ENCODE measurements around the gene MAP2K3. TPM values are rescaled to one million over a fixed set of nuclear protein-coding genes. Genes with fewer than 3 reads are reported as not detected.
"Not testable (repeated sequence)": the region's sequence is repeated elsewhere in the genome, so short reads cannot be mapped to it uniquely, and the experiment has no call there.

MAP2K3 gene
- total and polyA plus RNA-seq, 2 donors (not counting 3 experiments of a cell fraction or from before 2014, with no cell fraction given), result 15.3 to 36.3 TPM

DNA sequence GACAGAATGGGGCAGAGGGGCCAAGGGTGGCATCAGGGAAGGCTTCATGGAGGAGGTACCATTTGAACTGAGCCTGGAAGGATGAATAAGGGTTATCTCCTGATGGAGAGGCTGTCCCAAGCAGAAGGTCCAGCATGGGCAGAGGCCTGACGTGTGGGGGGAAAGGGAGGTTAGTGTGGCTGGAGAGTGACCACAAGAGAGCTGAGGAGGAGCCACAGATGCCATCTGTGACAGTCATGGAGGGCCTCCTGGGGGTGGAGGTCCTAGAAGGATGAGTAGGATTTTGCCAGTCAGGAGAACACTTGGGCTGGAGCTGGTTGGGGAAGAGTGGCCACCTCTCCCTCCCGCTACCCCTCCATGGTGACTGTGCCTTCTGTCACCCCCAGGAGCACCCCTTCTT, 29.2 kb downstream of the MAP2K3 start:
- BruUV-seq (replicated peaks); H3K9ac ChIP-seq (replicated peaks; ENCODE audit: extremely low read depth, insufficient read depth, low read length); dilution Hi-C loops (cut with MboI; ENCODE audit: extremely low pct_ligation_motif_present, low sequenced_read_pairs); H3K79me2 ChIP-seq (ENCODE audit: control insufficient read depth, insufficient read depth, low read length); DNase-seq (ENCODE audit: low read depth, low spot score); H3K4me3 ChIP-seq (replicated peaks in 1 of 3; ENCODE audit: insufficient read depth in 1 of 3, low read depth in 1 of 3, low read length in 3 of 3); H3K36me3 ChIP-seq (ENCODE audit: control insufficient read depth in 2 of 2, extremely low read depth in 1 of 2, insufficient read depth in 2 of 2, low read length in 2 of 2); H4K20me1 ChIP-seq (replicated peaks; ENCODE audit: control insufficient read depth, extremely low read depth, insufficient read depth, low read length); CTCF ChIA-PET; H2AFZ ChIP-seq (ENCODE audit: low read depth, low read length); FAIRE-seq; H3K4me2 ChIP-seq (ENCODE audit: insufficient read depth, low read length); POLR2A ChIA-PET; H3K4me1 ChIP-seq (ENCODE audit: control insufficient read depth, extremely low read depth, insufficient read depth, low read length); H3K9me1 ChIP-seq (replicated peaks; ENCODE audit: control insufficient read depth, extremely low read depth, insufficient read depth, low read length); H3K9me3 ChIP-seq (replicated peaks; ENCODE audit: control insufficient read depth, insufficient read depth, low read length); H3K27me3 ChIP-seq (ENCODE audit: control insufficient read depth in 2 of 2, insufficient read depth in 2 of 2, low read length in 2 of 2); H3K27ac ChIP-seq (ENCODE audit: insufficient read depth, low read depth, low read length); intact Hi-C loops (cut with micrococcal nuclease): not testable (repeated sequence)

DNA sequence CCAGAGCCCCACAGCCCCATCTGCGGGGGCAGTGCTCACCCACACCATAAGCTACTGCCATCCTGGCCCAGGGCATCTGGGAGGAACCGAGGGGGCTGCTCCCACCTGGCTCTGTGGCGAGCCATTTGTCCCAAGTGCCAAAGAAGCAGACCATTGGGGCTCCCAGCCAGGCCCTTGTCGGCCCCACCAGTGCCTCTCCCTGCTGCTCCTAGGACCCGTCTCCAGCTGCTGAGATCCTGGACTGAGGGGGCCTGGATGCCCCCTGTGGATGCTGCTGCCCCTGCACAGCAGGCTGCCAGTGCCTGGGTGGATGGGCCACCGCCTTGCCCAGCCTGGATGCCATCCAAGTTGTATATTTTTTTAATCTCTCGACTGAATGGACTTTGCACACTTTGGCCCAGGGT, 29.8 kb downstream of the MAP2K3 start:
- intact Hi-C loops (cut with micrococcal nuclease); H2AFZ ChIP-seq (ENCODE audit: low read depth, low read length); H3K4me1 ChIP-seq (ENCODE audit: control insufficient read depth, extremely low read depth, insufficient read depth, low read length); H3K9me1 ChIP-seq (replicated peaks; ENCODE audit: control insufficient read depth, extremely low read depth, insufficient read depth, low read length); H4K20me1 ChIP-seq (replicated peaks; ENCODE audit: control insufficient read depth, extremely low read depth, insufficient read depth, low read length); FAIRE-seq; H3K9ac ChIP-seq (replicated peaks; ENCODE audit: extremely low read depth, insufficient read depth, low read length); POLR2A ChIA-PET; H3K4me3 ChIP-seq (replicated peaks in 1 of 3; ENCODE audit: insufficient read depth in 1 of 3, low read depth in 1 of 3, low read length in 3 of 3); H3K36me3 ChIP-seq (ENCODE audit: control insufficient read depth in 2 of 2, extremely low read depth in 1 of 2, insufficient read depth in 2 of 2, low read length in 2 of 2); H3K9me3 ChIP-seq (replicated peaks; ENCODE audit: control insufficient read depth, insufficient read depth, low read length); H3K27me3 ChIP-seq (ENCODE audit: control insufficient read depth in 2 of 2, insufficient read depth in 2 of 2, low read length in 2 of 2); DNase-seq (ENCODE audit: low read depth, low spot score); H3K27ac ChIP-seq (ENCODE audit: insufficient read depth, low read depth, low read length); H3K4me2 ChIP-seq (ENCODE audit: insufficient read depth, low read length); BruUV-seq (replicated peaks); H3K79me2 ChIP-seq (ENCODE audit: control insufficient read depth, insufficient read depth, low read length); dilution Hi-C loops (cut with MboI; ENCODE audit: extremely low pct_ligation_motif_present, low sequenced_read_pairs): not testable (repeated sequence)
- CTCF ChIA-PET, result interaction anchor here (0.9 to 1.6 kb wide), 2 partner anchors 34 to 199 kb away, joined by 4 read pairs; no protein-coding TSS in a partner anchor

DNA sequence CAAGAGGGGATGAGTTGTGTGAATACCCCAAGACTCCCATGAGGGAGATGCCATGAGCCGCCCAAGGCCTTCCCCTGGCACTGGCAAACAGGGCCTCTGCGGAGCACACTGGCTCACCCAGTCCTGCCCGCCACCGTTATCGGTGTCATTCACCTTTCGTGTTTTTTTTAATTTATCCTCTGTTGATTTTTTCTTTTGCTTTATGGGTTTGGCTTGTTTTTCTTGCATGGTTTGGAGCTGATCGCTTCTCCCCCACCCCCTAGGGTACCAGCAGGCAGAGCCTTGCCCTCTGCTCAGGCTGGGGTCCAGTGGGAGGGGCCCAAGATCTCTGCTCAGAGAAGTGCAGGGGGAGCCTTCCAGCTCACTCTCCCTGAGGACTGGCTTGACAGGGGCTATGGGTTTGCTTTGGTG, 30.2 kb downstream of the MAP2K3 start:
- H3K9me3 ChIP-seq (replicated peaks; ENCODE audit: control insufficient read depth, insufficient read depth, low read length); H3K4me3 ChIP-seq (replicated peaks in 1 of 3; ENCODE audit: insufficient read depth in 1 of 3, low read depth in 1 of 3, low read length in 3 of 3); H4K20me1 ChIP-seq (replicated peaks; ENCODE audit: control insufficient read depth, extremely low read depth, insufficient read depth, low read length); H3K27me3 ChIP-seq (ENCODE audit: control insufficient read depth in 2 of 2, insufficient read depth in 2 of 2, low read length in 2 of 2); DNase-seq (ENCODE audit: low read depth, low spot score); H3K36me3 ChIP-seq (ENCODE audit: control insufficient read depth in 2 of 2, extremely low read depth in 1 of 2, insufficient read depth in 2 of 2, low read length in 2 of 2); H2AFZ ChIP-seq (ENCODE audit: low read depth, low read length); H3K4me1 ChIP-seq (ENCODE audit: control insufficient read depth, extremely low read depth, insufficient read depth, low read length); H3K79me2 ChIP-seq (ENCODE audit: control insufficient read depth, insufficient read depth, low read length); POLR2A ChIA-PET; H3K4me2 ChIP-seq (ENCODE audit: insufficient read depth, low read length); H3K27ac ChIP-seq (ENCODE audit: insufficient read depth, low read depth, low read length); H3K9ac ChIP-seq (replicated peaks; ENCODE audit: extremely low read depth, insufficient read depth, low read length); dilution Hi-C loops (cut with MboI; ENCODE audit: extremely low pct_ligation_motif_present, low sequenced_read_pairs); H3K9me1 ChIP-seq (replicated peaks; ENCODE audit: control insufficient read depth, extremely low read depth, insufficient read depth, low read length); FAIRE-seq: not testable (repeated sequence)
- BruUV-seq (replicated peaks), result TSS peak; percentile 24
- intact Hi-C loops (cut with micrococcal nuclease), result loop anchor here (1.0 kb wide), 1 partner anchor 34 kb away; no protein-coding TSS in a partner anchor
- CTCF ChIA-PET, result interaction anchor here (0.9 to 1.6 kb wide), 2 partner anchors 34 to 198 kb away, joined by 4 read pairs; no protein-coding TSS in a partner anchor

DNA sequence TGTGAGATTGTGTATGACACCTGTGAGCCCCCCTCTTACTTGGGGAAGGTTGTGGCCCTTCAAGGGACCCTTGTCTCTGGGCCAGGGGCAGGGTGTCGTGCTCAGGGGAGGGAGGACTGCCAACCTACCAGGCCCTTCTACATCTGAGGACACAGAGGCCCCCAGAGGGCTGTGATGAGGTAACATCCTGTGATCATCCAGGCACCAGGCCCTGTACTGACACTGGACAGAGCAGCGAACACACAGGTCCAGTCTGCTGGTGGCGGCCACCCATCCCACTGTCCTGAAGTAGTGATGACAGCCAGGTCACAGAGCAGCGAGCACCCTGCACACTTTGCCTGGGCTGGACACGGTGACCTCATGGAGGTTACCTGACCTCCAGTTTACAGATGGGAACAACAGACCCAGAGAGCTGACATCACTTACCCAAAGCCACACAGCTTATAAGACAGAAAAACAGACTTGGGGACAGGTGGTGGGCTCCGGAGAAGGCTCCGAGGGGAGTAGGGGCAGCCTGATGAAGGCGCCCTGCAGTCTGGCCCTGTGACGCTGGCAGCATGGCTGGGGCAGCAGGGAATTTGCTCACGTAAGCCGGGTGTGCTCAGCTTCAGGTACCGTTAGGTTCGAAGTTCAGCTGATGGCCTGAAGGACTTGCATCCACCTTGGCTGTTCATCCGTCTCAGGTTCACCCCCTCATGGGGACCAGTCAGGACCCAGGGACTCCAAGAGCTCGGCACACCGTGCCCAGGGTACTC, 30.9 kb downstream of the MAP2K3 start:
- H3K27me3 ChIP-seq (ENCODE audit: control insufficient read depth in 2 of 2, insufficient read depth in 2 of 2, low read length in 2 of 2); H3K4me2 ChIP-seq (ENCODE audit: insufficient read depth, low read length); H3K27ac ChIP-seq (ENCODE audit: insufficient read depth, low read depth, low read length); H3K9ac ChIP-seq (replicated peaks; ENCODE audit: extremely low read depth, insufficient read depth, low read length); FAIRE-seq; H3K9me1 ChIP-seq (replicated peaks; ENCODE audit: control insufficient read depth, extremely low read depth, insufficient read depth, low read length); POLR2A ChIA-PET; dilution Hi-C loops (cut with MboI; ENCODE audit: extremely low pct_ligation_motif_present, low sequenced_read_pairs); H3K4me1 ChIP-seq (ENCODE audit: control insufficient read depth, extremely low read depth, insufficient read depth, low read length); BruUV-seq (replicated peaks); H3K79me2 ChIP-seq (ENCODE audit: control insufficient read depth, insufficient read depth, low read length); DNase-seq (ENCODE audit: low read depth, low spot score); H3K36me3 ChIP-seq (ENCODE audit: control insufficient read depth in 2 of 2, extremely low read depth in 1 of 2, insufficient read depth in 2 of 2, low read length in 2 of 2); H4K20me1 ChIP-seq (replicated peaks; ENCODE audit: control insufficient read depth, extremely low read depth, insufficient read depth, low read length); H3K4me3 ChIP-seq (replicated peaks in 1 of 3; ENCODE audit: insufficient read depth in 1 of 3, low read depth in 1 of 3, low read length in 3 of 3); H2AFZ ChIP-seq (ENCODE audit: low read depth, low read length); H3K9me3 ChIP-seq (replicated peaks; ENCODE audit: control insufficient read depth, insufficient read depth, low read length): not testable (repeated sequence)
- intact Hi-C loops (cut with micrococcal nuclease), result loop anchor here (1.0 kb wide), 1 partner anchor 35 kb away; no protein-coding TSS in a partner anchor
- CTCF ChIA-PET, result interaction anchor here (0.9 to 1.6 kb wide), 2 partner anchors 35 to 198 kb away, joined by 4 read pairs; no protein-coding TSS in a partner anchor

All from endothelial cell of umbilical vein (primary cell).